KMS-11 (cell line): ENCODE results near the gene TMEM247.

Source experiments
- H2AFZ ChIP-seq: fragments of 200-600 bp; sonication (generic); 2 replicates; pipeline ENCODE4 v1.6.1; 2016; ENCODE audit warnings: antibody characterized with exemption, mixed run types, low read depth
- H3K27ac ChIP-seq: fragments of 200-600 bp; sonication (generic); 2 replicates; pipeline ENCODE4 v1.6.1; 2016; ENCODE audit warnings: mild to moderate bottlenecking, mixed run types
- H3K27me3 ChIP-seq: fragments of 200-600 bp; sonication (generic); 2 replicates; pipeline ENCODE4 v1.6.1; 2017; ENCODE audit warnings: mild to moderate bottlenecking, low read depth, mixed run types, moderate library complexity; ENCODE audit not compliant: insufficient read depth
- H3K36me3 ChIP-seq: fragments of 200-600 bp; sonication (generic); 2 replicates; pipeline ENCODE4 v1.6.1; 2017; ENCODE audit warnings: mild to moderate bottlenecking, mixed run types; ENCODE audit not compliant: insufficient read depth
- H3K4me1 ChIP-seq: fragments of 200-600 bp; sonication (generic); 2 replicates; pipeline ENCODE4 v1.6.1; 2016; ENCODE audit warnings: mild to moderate bottlenecking, low read depth, mixed run types; ENCODE audit not compliant: poor library complexity, severe bottlenecking
- H3K4me2 ChIP-seq: fragments of 200-600 bp; sonication (generic); 2 replicates; pipeline ENCODE4 v1.7.0; 2016; ENCODE audit warnings: mild to moderate bottlenecking, mixed run types
- H3K4me3 ChIP-seq: fragments of 200-600 bp; sonication (generic); IDR thresholded peaks from 2 replicates; pipeline ENCODE4 v1.6.1; 2017; ENCODE audit warnings: low read depth, low read length, mixed read lengths; ENCODE audit not compliant: insufficient read depth
- H3K79me2 ChIP-seq: fragments of 200-600 bp; sonication (generic); 2 replicates; pipeline ENCODE4 v1.6.1; 2016; ENCODE audit warnings: low read depth, mixed run types; ENCODE audit not compliant: insufficient read depth
- H3K9ac ChIP-seq: fragments of 200-600 bp; sonication (generic); 2 replicates; pipeline ENCODE4 v1.6.1; 2016; ENCODE audit warnings: mild to moderate bottlenecking, mixed run types
- H4K20me1 ChIP-seq: fragments of 200-600 bp; sonication (generic); 2 replicates; pipeline ENCODE4 v1.6.1; 2016; ENCODE audit warnings: mild to moderate bottlenecking, mixed run types; ENCODE audit not compliant: insufficient read depth
- TF ChIP-seq, protein P1 (sequence below): fragments of 200-600 bp; sonication (generic); conservative IDR thresholded peaks from 2 replicates; pipeline ENCODE4 v1.6.1; 2017; ENCODE audit warnings: low read depth, mild to moderate bottlenecking, antibody characterized with exemption, low read length, moderate library complexity, mixed read lengths

The TMEM247 gene

DNA sequence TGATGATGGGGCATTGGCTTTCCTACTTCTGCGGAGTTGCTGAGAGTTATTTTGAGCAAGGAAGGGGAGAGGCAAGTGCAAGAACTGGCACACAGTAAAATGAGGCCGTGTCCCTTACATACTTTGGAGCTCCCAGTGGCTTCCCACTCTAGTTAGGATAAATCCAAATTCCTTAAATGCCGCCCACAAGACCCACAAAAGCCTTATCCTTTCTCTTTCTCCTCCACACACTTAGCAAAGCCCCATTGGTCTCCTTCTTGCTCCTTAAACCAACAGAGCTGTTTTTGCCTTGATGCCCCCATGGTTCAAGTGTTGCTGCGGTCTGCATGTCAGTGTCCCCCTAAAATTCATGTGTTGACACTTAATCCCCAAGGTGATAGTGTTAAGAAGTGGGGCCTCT, 24.3 kb downstream of the TMEM247 start:
- H4K20me1 ChIP-seq = no peaks in the 10 kb centered on the region
- TF ChIP-seq, protein P1, sequence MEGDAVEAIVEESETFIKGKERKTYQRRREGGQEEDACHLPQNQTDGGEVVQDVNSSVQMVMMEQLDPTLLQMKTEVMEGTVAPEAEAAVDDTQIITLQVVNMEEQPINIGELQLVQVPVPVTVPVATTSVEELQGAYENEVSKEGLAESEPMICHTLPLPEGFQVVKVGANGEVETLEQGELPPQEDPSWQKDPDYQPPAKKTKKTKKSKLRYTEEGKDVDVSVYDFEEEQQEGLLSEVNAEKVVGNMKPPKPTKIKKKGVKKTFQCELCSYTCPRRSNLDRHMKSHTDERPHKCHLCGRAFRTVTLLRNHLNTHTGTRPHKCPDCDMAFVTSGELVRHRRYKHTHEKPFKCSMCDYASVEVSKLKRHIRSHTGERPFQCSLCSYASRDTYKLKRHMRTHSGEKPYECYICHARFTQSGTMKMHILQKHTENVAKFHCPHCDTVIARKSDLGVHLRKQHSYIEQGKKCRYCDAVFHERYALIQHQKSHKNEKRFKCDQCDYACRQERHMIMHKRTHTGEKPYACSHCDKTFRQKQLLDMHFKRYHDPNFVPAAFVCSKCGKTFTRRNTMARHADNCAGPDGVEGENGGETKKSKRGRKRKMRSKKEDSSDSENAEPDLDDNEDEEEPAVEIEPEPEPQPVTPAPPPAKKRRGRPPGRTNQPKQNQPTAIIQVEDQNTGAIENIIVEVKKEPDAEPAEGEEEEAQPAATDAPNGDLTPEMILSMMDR = no peak
- H3K4me2 ChIP-seq = no peak overlapping the region
- no peak overlapping the region for H3K4me3 ChIP-seq
- no peak overlapping the region for H3K9ac ChIP-seq
- no peak overlapping the region for H2AFZ ChIP-seq
- no peaks in the 10 kb centered on the region for H3K27me3 ChIP-seq
- peaks cover 13% of the 10 kb centered on the region for H3K4me1 ChIP-seq
- no peaks in the 10 kb centered on the region for H3K36me3 ChIP-seq
- no peak overlapping the region for H3K27ac ChIP-seq
- H3K79me2 ChIP-seq = no peaks in the 10 kb centered on the region

DNA sequence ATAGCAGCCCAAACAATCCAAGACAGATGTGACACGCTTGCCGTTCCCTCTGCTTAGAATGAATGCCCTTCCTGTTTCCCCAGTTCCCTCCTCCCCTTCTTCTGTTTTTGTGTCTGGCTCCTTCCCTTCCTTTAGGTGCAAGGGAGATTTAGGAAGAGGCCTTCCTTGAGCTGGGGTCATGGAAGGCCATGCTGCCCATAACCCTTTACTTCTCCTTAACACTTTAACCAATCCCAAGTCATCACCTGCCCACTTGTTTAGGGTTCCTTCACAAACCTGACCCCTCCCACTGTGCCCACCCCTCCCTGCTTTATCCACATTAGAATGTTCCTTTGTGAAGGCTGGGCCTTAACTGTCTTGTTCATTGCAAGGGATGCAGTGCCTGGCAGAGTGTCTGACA, 24.9 kb downstream of the TMEM247 start:
- H3K4me2 ChIP-seq = no peak overlapping the region
- H4K20me1 ChIP-seq = no peaks in the 10 kb centered on the region
- no peaks in the 10 kb centered on the region for H3K79me2 ChIP-seq
- no peak overlapping the region for H2AFZ ChIP-seq
- H3K4me3 ChIP-seq = no peak overlapping the region
- H3K27me3 ChIP-seq = no peaks in the 10 kb centered on the region
- H3K27ac ChIP-seq = no peak overlapping the region
- TF ChIP-seq, protein P1 = no peak
- H3K4me1 ChIP-seq = peaks cover 9% of the 10 kb centered on the region
- H3K9ac ChIP-seq = no peak overlapping the region
- no peaks in the 10 kb centered on the region for H3K36me3 ChIP-seq

DNA sequence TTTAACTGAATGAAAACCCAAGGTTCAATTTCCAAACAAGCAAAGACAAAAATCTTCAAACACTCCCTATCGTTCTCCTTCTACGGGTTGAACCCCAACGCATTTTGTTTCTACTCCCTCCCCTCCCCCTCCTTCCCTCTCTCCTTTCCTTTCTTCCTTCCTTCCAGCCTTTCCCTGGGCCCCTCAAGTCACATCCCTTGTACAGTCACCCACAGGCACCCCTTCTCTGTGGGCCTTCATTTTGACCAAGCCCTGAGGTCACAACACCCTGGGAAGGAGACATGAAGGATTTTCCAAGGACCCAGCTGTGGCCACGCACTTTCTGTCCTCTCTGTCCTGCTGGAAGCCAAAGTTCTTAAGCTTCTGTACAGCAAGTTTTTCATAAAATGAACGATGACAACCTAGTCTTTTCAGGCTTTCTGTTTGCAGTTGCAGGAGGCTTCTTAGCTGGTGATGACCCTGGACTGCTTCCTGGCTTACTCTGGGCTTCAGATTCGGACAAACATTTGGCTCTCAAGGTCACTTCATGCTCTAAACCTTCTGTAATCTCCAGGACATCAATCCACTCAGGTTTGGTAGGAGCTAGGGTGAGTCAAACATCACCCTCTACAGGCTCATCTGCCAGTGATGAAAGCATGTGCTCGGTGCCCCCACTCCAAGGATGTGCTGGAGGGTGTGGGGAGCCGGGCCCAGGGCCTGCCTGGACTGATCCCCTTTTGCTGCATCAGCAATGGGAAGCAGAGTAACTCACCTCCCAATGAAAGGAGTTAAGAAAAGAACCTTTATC, 25.5 kb downstream of the TMEM247 start:
- Histone ChIP-seq H4K20me1 (no peaks in the 10 kb centered on the region), H3K4me1 (peaks cover 7% of the 10 kb centered on the region), H3K36me3 (no peaks in the 10 kb centered on the region), H2AFZ (no peak overlapping the region), H3K4me2 (no peak overlapping the region), H3K79me2 (no peaks in the 10 kb centered on the region), H3K9ac (no peak overlapping the region), H3K4me3 (no peak overlapping the region), H3K27me3 (no peaks in the 10 kb centered on the region), H3K27ac (no peak overlapping the region)
- TF ChIP-seq, protein P1 = no peak

DNA sequence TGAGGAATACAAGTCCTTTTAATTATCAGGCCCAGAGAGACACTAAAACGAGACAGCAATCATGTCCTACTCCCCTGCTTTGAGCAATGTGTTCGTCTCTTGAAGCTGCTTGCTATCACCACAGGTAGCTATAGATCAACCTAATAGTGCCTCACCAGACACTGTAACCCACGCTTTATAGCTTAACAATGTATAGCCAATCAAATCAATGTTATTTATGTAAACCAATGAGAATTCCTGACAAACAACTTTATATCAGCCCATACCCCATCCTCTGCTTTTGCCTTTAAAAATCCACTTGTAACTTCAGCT, 26.1 kb downstream of the TMEM247 start:
- Histone ChIP-seq H4K20me1 (no peaks in the 10 kb centered on the region), H3K27ac (no peak overlapping the region), H3K27me3 (no peaks in the 10 kb centered on the region), H3K79me2 (no peaks in the 10 kb centered on the region), H3K4me3 (no peak overlapping the region), H2AFZ (no peak overlapping the region), H3K9ac (no peak overlapping the region), H3K4me1 (peaks cover 6% of the 10 kb centered on the region), H3K36me3 (no peaks in the 10 kb centered on the region), H3K4me2 (no peak overlapping the region)
- TF ChIP-seq, protein P1 = no peak
